NT2/D1 (cell line): ENCODE data around the gene AGR3.

Experiments used
- DNase-seq: peaks from one replicate; pipeline ENCODE4 v3.0.0-alpha.2; 2011; ENCODE audit warnings: low read depth, low spot score
- H3K27me3 ChIP-seq: 2 replicates; pipeline ENCODE4 v1.6.0; 2011; ENCODE audit warnings: mild to moderate bottlenecking; ENCODE audit not compliant: insufficient read length, insufficient read depth
- H3K36me3 ChIP-seq: 2 replicates; pipeline ENCODE4 v1.6.1; 2011; ENCODE audit warnings: mild to moderate bottlenecking, low read length, mixed read lengths; ENCODE audit not compliant: insufficient read depth, insufficient read length
- H3K4me1 ChIP-seq: 2 replicates; pipeline ENCODE4 v1.5.1; 2011; ENCODE audit not compliant: insufficient read depth, insufficient read length
- H3K4me3 ChIP-seq: 2 replicates; pipeline ENCODE4 v1.5.1; 2011; ENCODE audit warnings: low read depth; ENCODE audit not compliant: insufficient read length
- H3K9ac ChIP-seq: 2 replicates; pipeline ENCODE4 v1.6.0; 2011; ENCODE audit warnings: low read depth; ENCODE audit not compliant: insufficient read length
- H3K9me3 ChIP-seq: 2 replicates; pipeline ENCODE4 v1.5.1; 2011; ENCODE audit warnings: mild to moderate bottlenecking, low read length; ENCODE audit not compliant: insufficient read depth
- SUZ12 ChIP-seq: IDR thresholded peaks from 2 replicates; pipeline ENCODE4 v1.6.1; 2011; ENCODE audit not compliant: insufficient read length, insufficient read depth; ENCODE audit errors: extremely low read depth
- YY1 ChIP-seq: IDR thresholded peaks from 2 replicates; pipeline ENCODE4 v1.6.1; 2011; ENCODE audit not compliant: insufficient read length, insufficient read depth
- ZNF274 ChIP-seq: IDR thresholded peaks from 2 replicates; pipeline ENCODE4 v1.6.1; 2011; ENCODE audit warnings: mild to moderate bottlenecking, low read depth, low read length

AGR3 gene

DNA sequence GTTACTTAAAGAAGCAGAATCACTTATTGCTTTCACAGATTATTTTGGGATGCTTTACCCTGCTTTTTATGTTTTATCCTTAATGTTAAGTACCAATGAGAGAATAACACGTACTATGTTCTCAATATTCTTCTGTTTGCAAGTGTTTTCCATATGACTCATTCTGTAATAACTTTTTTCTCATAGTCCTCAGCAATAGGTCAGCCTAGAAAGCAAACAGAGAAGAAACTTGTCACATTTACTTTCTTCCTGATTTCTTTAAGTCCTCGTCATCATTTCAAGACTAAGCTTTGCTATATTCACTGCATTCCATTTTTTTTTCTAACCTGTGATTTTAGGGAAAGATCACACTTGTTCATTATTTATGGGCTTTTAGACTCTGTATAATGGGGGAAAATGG is 70.2 kb downstream of the AGR3 start:
- Histone ChIP-seq H3K9ac (no peak overlapping the region), H3K9me3 (no peaks in the 10 kb centered on the region), H3K27me3 (no peaks in the 10 kb centered on the region), H3K4me3 (no peak overlapping the region), H3K36me3 (no peaks in the 10 kb centered on the region), H3K4me1 (no peaks in the 10 kb centered on the region)
- TF ChIP-seq SUZ12 (no peak), ZNF274 (no peak), YY1 (no peak)
- no peak for DNase-seq

DNA sequence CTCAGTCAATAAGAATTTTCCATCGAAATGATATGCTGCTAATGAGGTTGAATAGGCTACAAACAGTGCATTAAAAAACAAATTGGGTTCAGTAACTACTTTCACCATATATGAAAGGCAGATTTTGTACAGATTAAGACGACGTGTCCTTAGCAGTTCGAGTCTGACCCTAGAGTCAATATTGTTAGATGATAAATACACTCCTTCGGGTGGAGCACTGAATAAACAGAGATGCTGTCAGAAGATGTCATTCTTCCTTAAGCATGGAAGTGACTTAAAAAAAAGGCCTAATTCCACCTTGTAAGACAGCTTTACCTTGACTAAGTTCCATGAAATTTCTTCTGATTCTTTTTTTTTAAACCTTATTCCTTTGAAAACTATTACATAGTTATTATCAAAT is 71.2 kb downstream of the AGR3 start:
- H3K9me3 ChIP-seq: no peaks in the 10 kb centered on the region
- H3K36me3 ChIP-seq: no peaks in the 10 kb centered on the region
- H3K9ac ChIP-seq: no peak overlapping the region
- TF ChIP-seq YY1: no peak
- no peak for DNase-seq
- H3K4me1 ChIP-seq: no peaks in the 10 kb centered on the region
- H3K4me3 ChIP-seq: no peak overlapping the region
- H3K27me3 ChIP-seq: no peaks in the 10 kb centered on the region

DNA sequence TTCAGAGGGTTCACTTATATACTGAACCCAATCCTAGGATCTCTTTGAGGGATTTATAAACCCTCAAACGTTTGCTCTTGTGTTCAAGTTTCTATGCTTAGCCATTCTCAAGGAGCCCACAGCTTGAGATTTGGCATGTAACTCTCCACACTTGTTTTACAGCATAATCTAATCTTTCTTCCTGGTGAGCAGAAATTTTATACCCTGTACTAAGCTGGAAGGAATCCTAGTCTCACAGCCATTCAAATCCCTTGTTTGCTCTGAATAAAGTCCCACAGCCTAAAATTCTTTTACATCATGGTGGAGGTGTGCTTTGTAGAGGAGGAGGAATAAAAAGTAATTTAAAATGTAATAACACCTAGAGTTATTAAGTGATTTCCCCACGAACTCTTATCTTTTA is 71.7 kb downstream of the AGR3 start:
- H3K4me3 ChIP-seq: no peak overlapping the region
- TF ChIP-seq SUZ12 (no peak), YY1 (no peak), ZNF274 (no peak)
- DNase-seq: no peak
- no peaks in the 10 kb centered on the region for H3K36me3 ChIP-seq
- no peaks in the 10 kb centered on the region for H3K4me1 ChIP-seq
- H3K9ac ChIP-seq: no peak overlapping the region
- no peaks in the 10 kb centered on the region for H3K9me3 ChIP-seq
- H3K27me3 ChIP-seq: no peaks in the 10 kb centered on the region
